OCI-LY1 (cell line): ENCODE measurements around the gene COPS9.

ENCODE experiments used
- CTCF ChIP-seq: fragments of 200-600 bp; sonication (generic), shearing (Covaris generic); IDR thresholded peaks from 2 replicates; pipeline ENCODE4 v1.5.1; 2017; ENCODE audit warnings: mild to moderate bottlenecking, antibody characterized with exemption, low read length, moderate library complexity, mixed read lengths
- EZH2 ChIP-seq: fragments of 200-600 bp; sonication (generic), shearing (Covaris generic); IDR thresholded peaks from 2 replicates; pipeline ENCODE4 v1.8.0; 2017; ENCODE audit warnings: borderline replicate concordance, mixed run types, mild to moderate bottlenecking, antibody characterized with exemption, low read length, moderate library complexity, mixed read lengths

- TF ChIP-seq CTCF = no peak
- no peak for TF ChIP-seq EZH2
Observed at GRCh38 chr2:240164586-240164985, 28.5 kb upstream of the COPS9 start.
